ENCODE results near the gene CDC42EP3. TPM values are rescaled to one million over a fixed set of nuclear protein-coding genes. Genes with fewer than 3 reads are reported as not detected.

Gene CDC42EP3
- total and polyA plus RNA-seq, 2 experiments from 2014 or later = 31.4 TPM

DNA sequence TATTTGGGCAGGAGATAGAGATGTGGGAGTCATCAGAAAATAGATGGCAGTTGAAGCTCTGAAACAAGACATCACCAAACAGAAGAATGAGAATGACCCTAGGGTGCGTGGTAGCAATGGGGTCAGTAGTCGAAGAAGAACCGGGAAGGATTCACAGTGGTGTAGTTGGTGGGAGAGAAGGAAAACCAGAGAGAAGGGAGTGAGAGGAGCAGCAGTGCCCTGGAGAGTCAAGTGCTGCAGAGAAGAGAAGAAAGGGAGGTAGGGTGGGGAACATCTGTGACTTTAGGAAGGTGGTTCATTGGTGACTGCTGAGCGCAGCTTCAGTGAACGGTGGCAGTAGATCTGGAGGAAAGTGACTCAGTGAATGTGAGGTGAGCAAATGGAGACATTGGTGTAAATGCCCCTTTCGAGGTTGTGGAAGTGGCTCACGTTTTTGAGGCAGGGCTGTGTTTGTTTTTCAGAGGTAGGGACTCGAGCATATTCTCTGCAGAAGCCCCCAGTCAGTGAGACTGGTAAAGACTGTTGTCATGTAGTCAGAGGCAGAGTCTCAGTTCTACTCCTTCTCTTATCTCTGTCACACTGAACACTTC lies 36.4 kb downstream of the CDC42EP3 start:
- H3K4me3 Mint-ChIP-seq = no peak overlapping the region
- Histone ChIP-seq H3K4me3 (no peak overlapping the region), H3K4me1 (ENCODE audit: insufficient read depth) (no peaks in the 10 kb centered on the region), H3K79me2 (replicated peaks; ENCODE audit: insufficient read depth) (no peaks in the 10 kb centered on the region), H3K27ac (ENCODE audit: low read depth) (no peak overlapping the region), H3K9me2 (ENCODE audit: insufficient read depth) (peaks cover 9% of the 10 kb centered on the region), H4K20me1 (replicated peaks; ENCODE audit: insufficient read depth) (no peaks in the 10 kb centered on the region), H2AFZ (no peak overlapping the region; the same call in 1 of the 2 replicates), H3K27me3 (ENCODE audit: insufficient read depth) (no peaks in the 10 kb centered on the region), H3K4me2 (no peak overlapping the region), H3K36me3 (ENCODE audit: insufficient read depth) (no peaks in the 10 kb centered on the region), H3F3A (replicated peaks; ENCODE audit: low read depth) (no peaks in the 10 kb centered on the region)
- ATAC-seq (no peak), DNase-seq (ENCODE audit: low spot score) (no peak)
- peaks cover 3% of the 10 kb centered on the region; the same call in 1 of the 3 replicates for H3K36me3 Mint-ChIP-seq (ENCODE audit: low read depth)
- H3K4me1 Mint-ChIP-seq = peaks cover 22% of the 10 kb centered on the region
- no peak overlapping the region for H3K27ac Mint-ChIP-seq
- TF ChIP-seq EZH2phosphoT487 (IDR thresholded peaks at IDR 0.05; ENCODE audit: unreplicated experiment) = no peak
- no peak for TF ChIP-seq STAT1 (IDR thresholded peaks at IDR 0.05; ENCODE audit: unreplicated experiment)
- TF ChIP-seq, protein P1, sequence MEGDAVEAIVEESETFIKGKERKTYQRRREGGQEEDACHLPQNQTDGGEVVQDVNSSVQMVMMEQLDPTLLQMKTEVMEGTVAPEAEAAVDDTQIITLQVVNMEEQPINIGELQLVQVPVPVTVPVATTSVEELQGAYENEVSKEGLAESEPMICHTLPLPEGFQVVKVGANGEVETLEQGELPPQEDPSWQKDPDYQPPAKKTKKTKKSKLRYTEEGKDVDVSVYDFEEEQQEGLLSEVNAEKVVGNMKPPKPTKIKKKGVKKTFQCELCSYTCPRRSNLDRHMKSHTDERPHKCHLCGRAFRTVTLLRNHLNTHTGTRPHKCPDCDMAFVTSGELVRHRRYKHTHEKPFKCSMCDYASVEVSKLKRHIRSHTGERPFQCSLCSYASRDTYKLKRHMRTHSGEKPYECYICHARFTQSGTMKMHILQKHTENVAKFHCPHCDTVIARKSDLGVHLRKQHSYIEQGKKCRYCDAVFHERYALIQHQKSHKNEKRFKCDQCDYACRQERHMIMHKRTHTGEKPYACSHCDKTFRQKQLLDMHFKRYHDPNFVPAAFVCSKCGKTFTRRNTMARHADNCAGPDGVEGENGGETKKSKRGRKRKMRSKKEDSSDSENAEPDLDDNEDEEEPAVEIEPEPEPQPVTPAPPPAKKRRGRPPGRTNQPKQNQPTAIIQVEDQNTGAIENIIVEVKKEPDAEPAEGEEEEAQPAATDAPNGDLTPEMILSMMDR (conservative IDR thresholded peaks at IDR 0.05; ENCODE audit: low read depth in 2 of 2) = no peak
- TF ChIP-seq ETS1 (IDR thresholded peaks at IDR 0.05) = no peak
- TF ChIP-seq JUNB (IDR thresholded peaks at IDR 0.05; ENCODE audit: unreplicated experiment) = no peak
- TF ChIP-seq, protein P2, sequence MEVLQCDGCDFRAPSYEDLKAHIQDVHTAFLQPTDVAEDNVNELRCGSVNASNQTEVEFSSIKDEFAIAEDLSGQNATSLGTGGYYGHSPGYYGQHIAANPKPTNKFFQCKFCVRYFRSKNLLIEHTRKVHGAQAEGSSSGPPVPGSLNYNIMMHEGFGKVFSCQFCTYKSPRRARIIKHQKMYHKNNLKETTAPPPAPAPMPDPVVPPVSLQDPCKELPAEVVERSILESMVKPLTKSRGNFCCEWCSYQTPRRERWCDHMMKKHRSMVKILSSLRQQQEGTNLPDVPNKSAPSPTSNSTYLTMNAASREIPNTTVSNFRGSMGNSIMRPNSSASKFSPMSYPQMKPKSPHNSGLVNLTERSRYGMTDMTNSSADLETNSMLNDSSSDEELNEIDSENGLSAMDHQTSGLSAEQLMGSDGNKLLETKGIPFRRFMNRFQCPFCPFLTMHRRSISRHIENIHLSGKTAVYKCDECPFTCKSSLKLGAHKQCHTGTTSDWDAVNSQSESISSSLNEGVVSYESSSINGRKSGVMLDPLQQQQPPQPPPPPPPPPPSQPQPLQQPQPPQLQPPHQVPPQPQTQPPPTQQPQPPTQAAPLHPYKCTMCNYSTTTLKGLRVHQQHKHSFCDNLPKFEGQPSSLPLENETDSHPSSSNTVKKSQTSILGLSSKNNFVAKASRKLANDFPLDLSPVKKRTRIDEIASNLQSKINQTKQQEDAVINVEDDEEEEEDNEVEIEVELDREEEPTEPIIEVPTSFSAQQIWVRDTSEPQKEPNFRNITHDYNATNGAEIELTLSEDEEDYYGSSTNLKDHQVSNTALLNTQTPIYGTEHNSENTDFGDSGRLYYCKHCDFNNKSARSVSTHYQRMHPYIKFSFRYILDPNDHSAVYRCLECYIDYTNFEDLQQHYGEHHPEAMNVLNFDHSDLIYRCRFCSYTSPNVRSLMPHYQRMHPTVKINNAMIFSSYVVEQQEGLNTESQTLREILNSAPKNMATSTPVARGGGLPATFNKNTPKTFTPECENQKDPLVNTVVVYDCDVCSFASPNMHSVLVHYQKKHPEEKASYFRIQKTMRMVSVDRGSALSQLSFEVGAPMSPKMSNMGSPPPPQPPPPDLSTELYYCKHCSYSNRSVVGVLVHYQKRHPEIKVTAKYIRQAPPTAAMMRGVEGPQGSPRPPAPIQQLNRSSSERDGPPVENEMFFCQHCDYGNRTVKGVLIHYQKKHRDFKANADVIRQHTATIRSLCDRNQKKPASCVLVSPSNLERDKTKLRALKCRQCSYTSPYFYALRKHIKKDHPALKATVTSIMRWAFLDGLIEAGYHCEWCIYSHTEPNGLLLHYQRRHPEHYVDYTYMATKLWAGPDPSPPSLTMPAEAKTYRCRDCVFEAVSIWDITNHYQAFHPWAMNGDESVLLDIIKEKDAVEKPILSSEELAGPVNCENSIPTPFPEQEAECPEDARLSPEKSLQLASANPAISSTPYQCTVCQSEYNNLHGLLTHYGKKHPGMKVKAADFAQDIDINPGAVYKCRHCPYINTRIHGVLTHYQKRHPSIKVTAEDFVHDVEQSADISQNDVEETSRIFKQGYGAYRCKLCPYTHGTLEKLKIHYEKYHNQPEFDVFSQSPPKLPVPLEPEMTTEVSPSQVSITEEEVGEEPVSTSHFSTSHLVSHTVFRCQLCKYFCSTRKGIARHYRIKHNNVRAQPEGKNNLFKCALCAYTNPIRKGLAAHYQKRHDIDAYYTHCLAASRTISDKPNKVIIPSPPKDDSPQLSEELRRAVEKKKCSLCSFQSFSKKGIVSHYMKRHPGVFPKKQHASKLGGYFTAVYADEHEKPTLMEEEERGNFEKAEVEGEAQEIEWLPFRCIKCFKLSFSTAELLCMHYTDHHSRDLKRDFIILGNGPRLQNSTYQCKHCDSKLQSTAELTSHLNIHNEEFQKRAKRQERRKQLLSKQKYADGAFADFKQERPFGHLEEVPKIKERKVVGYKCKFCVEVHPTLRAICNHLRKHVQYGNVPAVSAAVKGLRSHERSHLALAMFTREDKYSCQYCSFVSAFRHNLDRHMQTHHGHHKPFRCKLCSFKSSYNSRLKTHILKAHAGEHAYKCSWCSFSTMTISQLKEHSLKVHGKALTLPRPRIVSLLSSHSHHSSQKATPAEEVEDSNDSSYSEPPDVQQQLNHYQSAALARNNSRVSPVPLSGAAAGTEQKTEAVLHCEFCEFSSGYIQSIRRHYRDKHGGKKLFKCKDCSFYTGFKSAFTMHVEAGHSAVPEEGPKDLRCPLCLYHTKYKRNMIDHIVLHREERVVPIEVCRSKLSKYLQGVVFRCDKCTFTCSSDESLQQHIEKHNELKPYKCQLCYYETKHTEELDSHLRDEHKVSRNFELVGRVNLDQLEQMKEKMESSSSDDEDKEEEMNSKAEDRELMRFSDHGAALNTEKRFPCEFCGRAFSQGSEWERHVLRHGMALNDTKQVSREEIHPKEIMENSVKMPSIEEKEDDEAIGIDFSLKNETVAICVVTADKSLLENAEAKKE (CRISPR knock-in tag; IDR thresholded peaks at IDR 0.05) = no peak
- TF ChIP-seq NANOG (IDR thresholded peaks at IDR 0.05; ENCODE audit: borderline replicate concordance) = no peak
- TF ChIP-seq EZH2 (IDR thresholded peaks at IDR 0.05; ENCODE audit: low read depth, unreplicated experiment) = no peak
- no peak for TF ChIP-seq ZNF114 (CRISPR knock-in tag; IDR thresholded peaks at IDR 0.05)
- no peak for TF ChIP-seq CREB1 (CRISPR knock-in tag; IDR thresholded peaks at IDR 0.05; ENCODE audit: low read depth)
- TF ChIP-seq POLR2AphosphoS5 (IDR thresholded peaks at IDR 0.05; ENCODE audit: low read depth) = no peak
- TF ChIP-seq, protein P3, sequence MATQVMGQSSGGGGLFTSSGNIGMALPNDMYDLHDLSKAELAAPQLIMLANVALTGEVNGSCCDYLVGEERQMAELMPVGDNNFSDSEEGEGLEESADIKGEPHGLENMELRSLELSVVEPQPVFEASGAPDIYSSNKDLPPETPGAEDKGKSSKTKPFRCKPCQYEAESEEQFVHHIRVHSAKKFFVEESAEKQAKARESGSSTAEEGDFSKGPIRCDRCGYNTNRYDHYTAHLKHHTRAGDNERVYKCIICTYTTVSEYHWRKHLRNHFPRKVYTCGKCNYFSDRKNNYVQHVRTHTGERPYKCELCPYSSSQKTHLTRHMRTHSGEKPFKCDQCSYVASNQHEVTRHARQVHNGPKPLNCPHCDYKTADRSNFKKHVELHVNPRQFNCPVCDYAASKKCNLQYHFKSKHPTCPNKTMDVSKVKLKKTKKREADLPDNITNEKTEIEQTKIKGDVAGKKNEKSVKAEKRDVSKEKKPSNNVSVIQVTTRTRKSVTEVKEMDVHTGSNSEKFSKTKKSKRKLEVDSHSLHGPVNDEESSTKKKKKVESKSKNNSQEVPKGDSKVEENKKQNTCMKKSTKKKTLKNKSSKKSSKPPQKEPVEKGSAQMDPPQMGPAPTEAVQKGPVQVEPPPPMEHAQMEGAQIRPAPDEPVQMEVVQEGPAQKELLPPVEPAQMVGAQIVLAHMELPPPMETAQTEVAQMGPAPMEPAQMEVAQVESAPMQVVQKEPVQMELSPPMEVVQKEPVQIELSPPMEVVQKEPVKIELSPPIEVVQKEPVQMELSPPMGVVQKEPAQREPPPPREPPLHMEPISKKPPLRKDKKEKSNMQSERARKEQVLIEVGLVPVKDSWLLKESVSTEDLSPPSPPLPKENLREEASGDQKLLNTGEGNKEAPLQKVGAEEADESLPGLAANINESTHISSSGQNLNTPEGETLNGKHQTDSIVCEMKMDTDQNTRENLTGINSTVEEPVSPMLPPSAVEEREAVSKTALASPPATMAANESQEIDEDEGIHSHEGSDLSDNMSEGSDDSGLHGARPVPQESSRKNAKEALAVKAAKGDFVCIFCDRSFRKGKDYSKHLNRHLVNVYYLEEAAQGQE (IDR thresholded peaks at IDR 0.05; ENCODE audit: unreplicated experiment) = no peak
- TF ChIP-seq ZNF331 (CRISPR knock-in tag; IDR thresholded peaks at IDR 0.05; ENCODE audit: low read depth) = no peak
- H3K27me3 Mint-ChIP-seq (ENCODE audit: insufficient read depth, low read depth, poor library complexity) = no peaks in the 10 kb centered on the region
- H3K9me3 Mint-ChIP-seq = no peaks in the 10 kb centered on the region
